HAP-1 (cell line): ENCODE data around the gene CEP72.

Experiments
- DNase-seq, 2 experiments: peaks; one replicate each; pipeline ENCODE4 v3.0.0-alpha.2; 2016 to 2020; ENCODE audit warnings: low spot score in 2 of 2
- H3K27me3 ChIP-seq: fragments of 250-450 bp; sonication (Bioruptor Pico); 2 replicates; pipeline ENCODE4 v1.5.1; 2020; ENCODE audit warnings: low read depth, mild to moderate bottlenecking, moderate library complexity
- H3K36me3 ChIP-seq: fragments of 250-450 bp; sonication (Bioruptor Pico); replicated peaks from 2 replicates; pipeline ENCODE4 v1.5.1; 2020; ENCODE audit warnings: mild to moderate bottlenecking
- H3K4me1 ChIP-seq: fragments of 250-450 bp; sonication (Bioruptor Pico); 2 replicates; pipeline ENCODE4 v1.5.1; 2020; ENCODE audit warnings: mild to moderate bottlenecking
- H3K4me3 ChIP-seq: fragments of 250-450 bp; sonication (Bioruptor Pico); 2 replicates; pipeline ENCODE4 v1.5.1; 2020; ENCODE audit warnings: mild to moderate bottlenecking, moderate library complexity
- H3K9me3 ChIP-seq: fragments of 250-450 bp; sonication (Bioruptor Pico); 2 replicates; pipeline ENCODE4 v1.5.1; 2020; ENCODE audit warnings: mild to moderate bottlenecking, moderate library complexity
- in situ Hi-C: fragments of 300-500 bp; cut with MboI; formaldehyde crosslinking; loops from 3 replicates; pipeline ENCODE4 v1.14.3; 2020; ENCODE audit warnings: low sequenced_read_pairs, inconsistent platforms, mixed read lengths

The CEP72 gene

DNA sequence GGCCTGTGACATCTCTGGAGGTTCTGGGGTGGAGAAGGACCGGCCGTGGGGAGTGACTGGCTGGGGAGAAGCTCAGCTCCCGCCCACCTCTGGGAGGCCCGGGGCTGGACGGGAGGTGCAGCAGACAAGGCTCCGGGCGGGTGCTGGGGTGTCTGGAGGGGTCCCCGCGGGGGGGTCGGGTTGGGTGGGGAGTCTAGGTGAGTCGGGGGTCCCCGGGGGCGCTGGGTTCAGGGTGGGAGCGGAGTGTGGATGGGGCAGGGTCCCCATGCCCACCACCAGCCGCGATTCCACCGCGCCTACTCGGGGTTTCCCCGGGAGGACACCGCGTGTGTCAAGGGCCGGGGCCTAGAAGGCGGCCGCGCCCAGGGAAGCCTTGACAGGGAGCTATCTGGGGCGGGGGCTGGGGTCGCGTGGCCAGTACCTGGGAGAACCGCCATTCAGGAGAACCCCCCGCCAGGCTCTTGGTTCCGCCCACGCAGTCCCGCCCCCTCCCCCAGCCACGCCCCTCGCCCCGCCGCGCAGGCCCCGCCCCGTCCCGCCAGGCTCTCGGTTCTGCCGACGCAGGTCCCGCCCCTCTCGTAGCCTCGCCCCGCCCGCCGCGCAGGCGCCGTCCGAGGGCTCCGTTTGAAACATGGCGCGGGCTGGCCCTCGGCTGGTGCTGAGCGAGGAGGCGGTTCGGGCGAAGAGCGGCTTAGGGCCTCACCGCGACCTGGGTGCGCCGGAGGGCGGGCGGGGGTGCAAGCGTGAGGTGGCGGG is at the start of gene CEP72:
TSS of gene CEP72 (plus strand) at position 610 of the 756 bp plus-strand sequence. CDS start at position 632, 22 bp downstream.
- no peaks in the 10 kb centered on the region for H3K27me3 ChIP-seq
- 0 out of 2 replicates have a peak, but pooled peaks cover 2% of the 10 kb centered on the region for H3K9me3 ChIP-seq
- peak within 1 kb of the TSS; percentile 68 for H3K4me3 ChIP-seq
- in situ Hi-C loops, result no loop called here
- H3K36me3 ChIP-seq, result peaks cover 9% of the 10 kb centered on the region
- peaks cover 4% of the 10 kb centered on the region for H3K4me1 ChIP-seq
- DNase-seq, result peak; percentile 73 to 95

- H3K9me3 ChIP-seq, result peaks cover 5% of the 10 kb centered on the region; the same call in 1 of the 2 replicates
- no peak overlapping the region for H3K4me3 ChIP-seq
- in situ Hi-C loops, result no loop called here
- no peaks in the 10 kb centered on the region for H3K36me3 ChIP-seq
- no peak for DNase-seq
- 0 out of 2 replicates have a peak, but pooled peaks cover 3% of the 10 kb centered on the region for H3K27me3 ChIP-seq
- no peaks in the 10 kb centered on the region for H3K4me1 ChIP-seq
Observed at GRCh38 chr5:565782-566440, 46.2 kb upstream of the CEP72 start.

DNA sequence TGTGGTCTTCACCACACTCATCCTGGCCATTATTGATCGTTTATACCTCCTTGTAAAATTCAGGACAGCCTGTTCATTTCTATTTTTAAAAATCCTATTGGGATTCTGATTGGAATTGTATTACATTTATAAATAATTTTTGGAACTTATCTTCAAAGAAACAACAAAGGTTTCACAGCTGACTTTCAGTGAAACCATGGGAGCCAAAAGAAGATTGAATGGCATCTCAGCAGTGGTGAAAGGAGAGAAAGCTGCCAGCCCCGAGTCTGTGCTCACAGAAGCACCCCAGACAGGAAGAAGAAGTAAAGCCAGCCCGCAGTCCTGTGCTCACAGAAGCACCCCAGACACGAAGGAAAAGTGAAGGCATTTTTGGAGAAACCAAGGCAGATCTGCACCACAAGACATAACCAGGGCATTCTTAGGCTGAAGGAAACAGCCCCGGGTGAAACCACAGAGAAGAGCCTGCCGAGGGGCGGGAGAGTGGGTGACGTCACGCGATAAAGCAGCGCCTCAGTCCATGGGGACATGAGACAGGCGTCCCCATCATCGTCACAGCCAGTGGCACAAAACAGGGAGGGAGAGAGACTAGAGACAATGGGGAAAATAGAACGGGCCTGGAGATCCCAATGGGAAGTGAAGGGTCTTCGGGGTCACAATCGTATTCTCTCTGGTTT is 45.4 kb upstream of the CEP72 start:
- Histone ChIP-seq H3K9me3 (peaks cover 5% of the 10 kb centered on the region; the same call in 1 of the 2 replicates), H3K27me3 (0 out of 2 replicates have a peak, but pooled peaks cover 3% of the 10 kb centered on the region), H3K36me3 (no peaks in the 10 kb centered on the region), H3K4me1 (no peaks in the 10 kb centered on the region), H3K4me3 (no peak overlapping the region)
- in situ Hi-C loops, result no loop called here
- no peak for DNase-seq

GRCh38 chr5:567664-568060 is 44.5 kb upstream of the CEP72 start:
- Histone ChIP-seq H3K4me3 (no peak overlapping the region), H3K9me3 (peaks cover 5% of the 10 kb centered on the region; the same call in 1 of the 2 replicates), H3K27me3 (0 out of 2 replicates have a peak, but pooled peaks cover 3% of the 10 kb centered on the region), H3K4me1 (peaks cover 2% of the 10 kb centered on the region), H3K36me3 (no peaks in the 10 kb centered on the region)
- DNase-seq, result no peak
- in situ Hi-C loops, result no loop called here

DNA sequence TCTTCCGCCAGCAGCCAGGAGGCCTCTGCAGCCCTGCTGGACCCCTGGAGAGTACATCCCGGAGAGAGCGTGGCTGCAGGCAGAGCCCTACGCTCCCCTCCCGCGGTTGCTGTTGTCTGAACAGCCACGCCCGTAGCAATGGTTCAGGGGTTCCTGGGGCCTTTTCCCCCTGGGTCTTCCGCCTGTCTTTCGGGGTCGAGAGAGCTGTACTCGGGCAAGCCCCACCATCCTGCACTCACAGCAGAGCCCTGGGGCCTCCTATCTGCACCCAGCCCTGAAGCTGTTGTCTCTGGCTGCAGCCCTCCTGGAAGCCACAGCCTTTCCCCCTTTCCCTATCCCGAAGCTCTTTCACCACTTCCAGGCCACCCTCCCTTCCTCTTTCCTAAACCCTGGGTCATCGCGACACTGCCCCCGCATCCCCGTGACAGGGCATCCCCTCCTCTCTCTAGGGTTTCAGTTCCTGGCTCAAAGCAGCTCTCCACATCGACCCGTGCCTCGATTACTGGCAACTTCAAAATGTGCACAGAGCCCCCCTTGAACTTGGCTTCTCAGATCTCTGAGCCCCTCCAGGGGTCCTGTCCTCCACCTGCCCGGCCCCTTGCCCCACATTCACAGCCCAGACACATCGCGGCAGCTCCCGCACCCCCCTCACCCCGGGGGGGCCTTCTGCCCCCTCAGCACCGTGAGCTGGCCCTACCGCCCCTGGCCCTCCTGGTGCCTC is 43.9 kb upstream of the CEP72 start:
- DNase-seq, result no peak
- no peak overlapping the region for H3K4me3 ChIP-seq
- peaks cover 5% of the 10 kb centered on the region; the same call in 1 of the 2 replicates for H3K9me3 ChIP-seq
- no peaks in the 10 kb centered on the region for H3K36me3 ChIP-seq
- in situ Hi-C loops, result no loop called here
- H3K27me3 ChIP-seq, result 0 out of 2 replicates have a peak, but pooled peaks cover 3% of the 10 kb centered on the region
- H3K4me1 ChIP-seq, result peaks cover 7% of the 10 kb centered on the region

DNA sequence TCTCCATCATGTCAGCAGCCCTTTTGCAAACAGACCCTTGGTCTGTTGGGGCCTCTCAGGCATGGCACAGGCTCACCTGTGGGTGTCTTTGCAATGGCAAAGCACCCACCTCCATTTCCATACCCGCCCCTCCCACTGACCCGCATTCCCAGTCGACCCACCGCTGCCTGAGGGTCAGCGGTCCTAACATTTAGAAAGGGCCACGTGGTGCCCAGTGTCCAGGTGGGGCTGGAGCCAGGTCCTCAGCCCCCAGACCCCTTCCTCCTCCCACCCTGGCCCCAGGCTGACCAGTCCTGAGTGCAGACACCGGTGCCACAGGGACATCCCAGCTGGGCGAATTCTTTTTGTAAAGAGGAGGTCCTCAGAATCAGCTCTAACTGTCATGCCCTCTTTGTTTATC is 43.3 kb upstream of the CEP72 start:
- no peaks in the 10 kb centered on the region for H3K36me3 ChIP-seq
- in situ Hi-C loops, result no loop called here
- 0 out of 2 replicates have a peak, but pooled peaks cover 3% of the 10 kb centered on the region for H3K27me3 ChIP-seq
- no peak overlapping the region for H3K4me3 ChIP-seq
- DNase-seq, result no peak
- H3K4me1 ChIP-seq, result peaks cover 8% of the 10 kb centered on the region
- peaks cover 5% of the 10 kb centered on the region; the same call in 1 of the 2 replicates for H3K9me3 ChIP-seq

- H3K4me1 ChIP-seq, result peaks cover 8% of the 10 kb centered on the region
- peaks cover 5% of the 10 kb centered on the region; the same call in 1 of the 2 replicates for H3K9me3 ChIP-seq
- in situ Hi-C loops, result no loop called here
- DNase-seq, result no peak
- no peaks in the 10 kb centered on the region for H3K36me3 ChIP-seq
- H3K27me3 ChIP-seq, result 0 out of 2 replicates have a peak, but pooled peaks cover 3% of the 10 kb centered on the region
- no peak overlapping the region for H3K4me3 ChIP-seq
Observed at GRCh38 chr5:569358-569867, 42.7 kb upstream of the CEP72 start.

DNA sequence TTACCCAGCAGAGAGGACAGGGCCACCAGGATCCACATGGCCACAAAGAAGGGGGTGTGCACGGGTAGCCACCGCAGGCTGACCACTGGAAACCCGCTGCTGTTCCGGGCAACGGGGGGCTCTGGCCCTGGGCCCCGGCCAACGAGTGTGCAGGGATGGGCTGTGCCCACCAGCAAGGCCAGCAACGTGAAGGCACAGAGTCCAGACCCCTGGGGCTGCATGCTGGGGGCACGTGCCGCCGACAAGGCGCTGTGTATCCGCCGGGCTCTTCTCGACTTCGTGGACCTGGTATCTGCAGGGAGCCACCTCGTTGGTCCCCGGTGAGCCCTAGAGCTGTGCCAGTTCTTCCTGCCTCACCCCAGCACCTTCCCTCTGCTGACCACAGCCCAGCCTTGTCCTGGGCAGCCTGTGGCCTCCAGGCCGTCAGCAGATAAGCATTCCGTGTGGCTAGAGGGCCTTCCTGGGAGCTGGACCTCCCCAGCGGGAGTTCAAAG is 42.2 kb upstream of the CEP72 start:
- H3K9me3 ChIP-seq, result peaks cover 5% of the 10 kb centered on the region; the same call in 1 of the 2 replicates
- peaks cover 8% of the 10 kb centered on the region for H3K4me1 ChIP-seq
- no peaks in the 10 kb centered on the region for H3K36me3 ChIP-seq
- H3K27me3 ChIP-seq, result 0 out of 2 replicates have a peak, but pooled peaks cover 3% of the 10 kb centered on the region
- no peak overlapping the region for H3K4me3 ChIP-seq
- DNase-seq, result no peak
- in situ Hi-C loops, result no loop called here

DNA sequence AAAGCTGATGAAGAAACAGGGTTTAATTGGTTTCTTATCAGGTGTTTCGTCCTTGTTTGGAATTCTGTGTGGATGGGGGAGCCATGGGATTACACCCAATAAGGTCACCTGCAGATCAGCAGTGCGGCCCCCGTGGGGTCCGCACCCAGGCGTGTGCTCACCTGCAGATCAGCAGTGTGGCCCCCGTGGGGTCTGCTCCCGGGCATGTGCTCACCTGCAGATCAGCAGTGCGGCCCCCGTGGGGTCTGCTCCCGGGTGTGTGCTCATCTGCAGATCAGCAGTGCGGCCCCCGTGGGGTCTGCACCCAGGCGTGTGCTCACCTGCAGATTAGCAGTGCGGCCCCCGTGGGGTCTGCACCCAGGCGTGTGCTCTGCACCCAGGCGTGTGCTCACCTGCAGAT is 41.7 kb upstream of the CEP72 start:
- Histone ChIP-seq H3K27me3 (0 out of 2 replicates have a peak, but pooled peaks cover 3% of the 10 kb centered on the region), H3K4me3 (no peak overlapping the region), H3K36me3 (no peaks in the 10 kb centered on the region), H3K4me1 (peaks cover 8% of the 10 kb centered on the region), H3K9me3 (peaks cover 5% of the 10 kb centered on the region; the same call in 1 of the 2 replicates)
- DNase-seq, result no peak
- in situ Hi-C loops, result no loop called here

DNA sequence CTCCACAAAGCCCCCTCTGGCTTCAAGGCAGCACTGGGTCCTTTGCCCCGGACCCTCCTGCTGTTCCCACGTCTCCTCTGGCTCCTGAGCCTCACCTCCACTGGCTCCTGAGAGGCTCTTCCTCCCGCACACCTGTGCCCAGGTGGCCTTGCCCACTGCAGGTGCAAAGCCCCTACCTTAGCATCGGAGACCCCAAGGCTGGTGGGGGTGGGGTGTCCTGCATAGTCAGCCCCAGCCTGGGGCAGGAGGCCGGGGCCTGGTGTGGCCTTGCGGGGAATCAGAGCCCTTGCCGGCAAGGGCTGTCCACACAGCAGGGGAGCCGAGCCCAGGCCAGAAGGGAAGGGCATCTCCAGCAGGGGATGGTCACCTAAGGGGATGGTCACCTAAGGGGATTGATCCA is 41.3 kb upstream of the CEP72 start:
- Histone ChIP-seq H3K27me3 (0 out of 2 replicates have a peak, but pooled peaks cover 3% of the 10 kb centered on the region), H3K4me1 (peaks cover 8% of the 10 kb centered on the region), H3K9me3 (peaks cover 5% of the 10 kb centered on the region; the same call in 1 of the 2 replicates), H3K4me3 (no peak overlapping the region), H3K36me3 (no peaks in the 10 kb centered on the region)
- no peak for DNase-seq
- in situ Hi-C loops, result no loop called here

GRCh38 chr5:571791-572190 is 40.3 kb upstream of the CEP72 start:
- in situ Hi-C loops, result no loop called here
- no peak for DNase-seq
- Histone ChIP-seq H3K4me1 (peaks cover 8% of the 10 kb centered on the region), H3K36me3 (no peaks in the 10 kb centered on the region), H3K27me3 (no peaks in the 10 kb centered on the region), H3K4me3 (no peak overlapping the region), H3K9me3 (peaks cover 3% of the 10 kb centered on the region)

DNA sequence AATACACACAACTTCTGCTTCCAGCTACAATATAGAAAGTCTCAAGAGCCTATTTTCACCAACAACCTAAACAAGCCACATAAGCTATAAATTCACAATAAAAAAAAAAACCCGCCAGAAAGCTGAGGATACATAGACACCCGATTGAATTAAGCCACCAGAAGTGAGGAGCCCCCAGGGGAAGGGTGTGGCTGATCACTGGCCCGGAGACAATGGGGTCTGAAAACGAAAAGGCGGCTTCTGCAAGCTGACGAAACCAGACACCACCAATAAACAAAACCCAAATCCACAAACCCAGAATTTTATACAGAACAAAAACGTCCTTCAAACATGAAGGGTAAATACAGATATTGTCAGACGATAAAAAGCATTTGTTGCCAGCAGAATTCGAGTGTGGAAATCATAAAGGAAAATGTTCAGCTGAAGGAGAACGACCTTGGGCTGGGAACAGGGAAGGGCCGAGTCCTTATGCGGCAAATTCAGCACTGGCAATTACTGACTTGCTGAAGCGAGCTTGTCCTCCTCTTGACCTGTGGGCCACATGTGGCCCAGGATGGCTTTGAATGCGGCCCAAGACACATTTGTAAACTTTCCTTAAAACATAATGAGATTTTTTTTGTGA is 39.6 kb upstream of the CEP72 start:
- in situ Hi-C loops, result no loop called here
- Histone ChIP-seq H3K4me3 (no peak overlapping the region), H3K4me1 (peaks cover 8% of the 10 kb centered on the region), H3K27me3 (no peaks in the 10 kb centered on the region), H3K9me3 (peaks cover 3% of the 10 kb centered on the region), H3K36me3 (no peaks in the 10 kb centered on the region)
- DNase-seq, result peak; percentile 58 to 82
